ENCODE results near the gene PBX3. TPM values are rescaled to one million over a fixed set of nuclear protein-coding genes. Genes with fewer than 3 reads are reported as not detected.
"Not testable (repeated sequence)": the region's sequence is repeated elsewhere in the genome, so short reads cannot be mapped to it uniquely, and the experiment has no call there.

Gene PBX3
- total and polyA plus RNA-seq, 2 donors (not counting 1 experiment from before 2014, with no cell fraction given): 15.5 to 39.0 TPM

DNA sequence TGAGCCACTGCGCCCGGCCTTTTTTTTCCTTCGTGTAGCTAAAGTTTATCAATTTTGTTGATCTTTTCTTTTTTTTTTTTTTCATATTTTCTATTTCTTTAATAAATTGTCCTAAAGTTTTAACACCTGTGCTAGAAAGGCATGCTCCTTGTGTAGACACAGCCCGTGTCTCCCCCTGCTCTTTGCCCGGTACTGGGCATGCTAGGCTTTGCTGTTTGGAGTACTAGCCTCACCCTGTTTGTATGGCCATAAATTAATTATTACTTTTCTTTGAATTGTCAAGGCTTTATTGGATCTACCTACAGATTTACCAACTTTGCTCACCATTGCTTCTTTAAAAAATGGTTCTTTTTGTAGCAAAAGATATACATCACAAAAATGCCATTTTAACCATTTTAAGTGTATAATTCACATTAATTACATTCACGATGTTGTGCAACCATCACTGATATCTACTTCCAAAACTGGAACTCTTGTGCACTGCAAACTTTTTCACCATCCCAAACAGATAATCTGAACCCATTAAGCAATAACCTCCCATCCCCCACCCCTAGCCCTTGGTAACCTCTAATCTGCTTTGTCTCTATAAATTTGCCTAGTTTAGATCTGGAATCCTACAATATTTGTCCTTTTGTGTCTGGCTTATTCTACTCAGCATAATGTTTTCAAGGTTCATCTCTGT lies 31.5 kb downstream of the PBX3 start:
- H3K4me2 ChIP-seq (replicated peaks; ENCODE audit: low read depth, low read length, poor library complexity, severe bottlenecking); H3K27ac Mint-ChIP-seq; CTCF ChIA-PET; H3K9ac ChIP-seq (ENCODE audit: low read length); H3K27me3 ChIP-seq (replicated peaks in 1 of 4; ENCODE audit: control extremely low read depth in 1 of 4, control insufficient read depth in 3 of 4, insufficient read depth in 4 of 4, low read length in 3 of 4); H3K4me1 Mint-ChIP-seq; H4K20me1 ChIP-seq (ENCODE audit: control insufficient read depth, insufficient read depth, low read length, poor library complexity, severe bottlenecking); H3K9me3 Mint-ChIP-seq (ENCODE audit: insufficient read depth); intact Hi-C loops (cut with micrococcal nuclease); DNase-seq; ATAC-seq (ENCODE audit: low read depth); H3K27ac ChIP-seq (ENCODE audit: low read length in 2 of 2); H3K36me3 ChIP-seq (replicated peaks in 1 of 2; ENCODE audit: control extremely low read depth in 1 of 2, control insufficient read depth in 1 of 2, extremely low read depth in 1 of 2, insufficient read depth in 2 of 2, low read length in 1 of 2); H3K4me3 ChIP-seq (ENCODE audit: control extremely low read depth in 1 of 5, extremely low read depth in 1 of 5, insufficient read depth in 1 of 5, low read depth in 2 of 5, low read length in 4 of 5); POLR2A ChIA-PET; H3K9me3 ChIP-seq (ENCODE audit: control extremely low read depth in 1 of 3, control insufficient read depth in 2 of 3, insufficient read depth in 1 of 3, low read length in 2 of 3); H2AFZ ChIP-seq (ENCODE audit: insufficient read depth, low read depth, low read length, poor library complexity, severe bottlenecking); H3K27me3 Mint-ChIP-seq; H3K4me3 Mint-ChIP-seq; H3K4me1 ChIP-seq (ENCODE audit: control insufficient read depth in 2 of 2, insufficient read depth in 2 of 2, low read length in 2 of 2): not testable (repeated sequence)
- peaks cover 47% of the 10 kb centered on the region for H3K79me2 ChIP-seq (ENCODE audit: control insufficient read depth, insufficient read depth, low read length)
- no CpG with 5 or more reads among the region's 6 CpGs for WGBS (ENCODE audit: insufficient coverage)

DNA sequence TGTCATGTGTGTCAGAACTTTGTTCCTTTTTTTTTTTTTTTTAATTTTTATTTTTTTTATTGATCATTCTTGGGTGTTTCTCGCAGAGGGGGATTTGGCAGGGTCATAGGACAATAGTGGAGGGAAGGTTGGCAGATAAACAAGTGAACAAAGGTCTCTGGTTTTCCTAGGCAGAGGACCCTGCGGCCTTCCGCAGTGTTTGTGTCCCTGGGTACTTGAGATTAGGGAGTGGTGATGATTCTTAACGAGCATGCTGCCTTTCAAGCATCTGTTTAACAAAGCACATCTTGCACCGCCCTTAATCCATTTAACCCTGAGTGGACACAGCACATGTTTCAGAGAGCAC lies 32.0 kb downstream of the PBX3 start:
- intact Hi-C loops (cut with micrococcal nuclease); H3K27me3 ChIP-seq (replicated peaks in 1 of 4; ENCODE audit: control extremely low read depth in 1 of 4, control insufficient read depth in 3 of 4, insufficient read depth in 4 of 4, low read length in 3 of 4); ATAC-seq (ENCODE audit: low read depth); H3K27ac ChIP-seq (ENCODE audit: low read length in 2 of 2); H3K4me3 Mint-ChIP-seq; H4K20me1 ChIP-seq (ENCODE audit: control insufficient read depth, insufficient read depth, low read length, poor library complexity, severe bottlenecking); H3K4me1 Mint-ChIP-seq; H3K9ac ChIP-seq (ENCODE audit: low read length); H3K4me3 ChIP-seq (ENCODE audit: control extremely low read depth in 1 of 5, extremely low read depth in 1 of 5, insufficient read depth in 1 of 5, low read depth in 2 of 5, low read length in 4 of 5); H2AFZ ChIP-seq (ENCODE audit: insufficient read depth, low read depth, low read length, poor library complexity, severe bottlenecking); H3K9me3 Mint-ChIP-seq (ENCODE audit: insufficient read depth); H3K9me3 ChIP-seq (ENCODE audit: control extremely low read depth in 1 of 3, control insufficient read depth in 2 of 3, insufficient read depth in 1 of 3, low read length in 2 of 3); H3K27ac Mint-ChIP-seq; CTCF ChIA-PET; H3K4me2 ChIP-seq (replicated peaks; ENCODE audit: low read depth, low read length, poor library complexity, severe bottlenecking); H3K27me3 Mint-ChIP-seq; DNase-seq; H3K36me3 ChIP-seq (replicated peaks in 1 of 2; ENCODE audit: control extremely low read depth in 1 of 2, control insufficient read depth in 1 of 2, extremely low read depth in 1 of 2, insufficient read depth in 2 of 2, low read length in 1 of 2); H3K4me1 ChIP-seq (ENCODE audit: control insufficient read depth in 2 of 2, insufficient read depth in 2 of 2, low read length in 2 of 2); POLR2A ChIA-PET: not testable (repeated sequence)
- H3K79me2 ChIP-seq (ENCODE audit: control insufficient read depth, insufficient read depth, low read length): peaks cover 50% of the 10 kb centered on the region
- WGBS (ENCODE audit: insufficient coverage): no CpG with 5 or more reads among the region's 5 CpGs

Data from B cell (primary cell).